Mesothelial cell of epicardium (in vitro differentiated cells): ENCODE data around the gene TASOR. TPM values are rescaled to one million over a fixed set of nuclear protein-coding genes. Genes with fewer than 3 reads are reported as not detected.
A peak's percentile ranks its signal among the peaks of the same experiment; 100 is the strongest.

Experiments
- DNase-seq, 2 experiments: peaks; one replicate each; pipeline ENCODE4 v3.0.0; 2021; ENCODE audit warnings: low spot score in 2 of 2; ENCODE audit not compliant: unreplicated experiment in 2 of 2
- H3K27ac Mint-ChIP-seq: 2 replicates; pipeline ENCODE4 v1.8.0; 2021; ENCODE audit warnings: mixed read lengths
- H3K27me3 Mint-ChIP-seq: 2 replicates; pipeline ENCODE4 v1.8.0; 2021; ENCODE audit warnings: low read depth, mixed read lengths
- H3K36me3 Mint-ChIP-seq: 2 replicates; pipeline ENCODE4 v1.8.0; 2021; ENCODE audit warnings: mixed read lengths
- H3K4me1 Mint-ChIP-seq: 2 replicates; pipeline ENCODE4 v1.8.0; 2021; ENCODE audit warnings: mixed read lengths
- H3K4me3 Mint-ChIP-seq: 2 replicates; pipeline ENCODE4 v1.8.0; 2021; ENCODE audit warnings: mild to moderate bottlenecking, moderate library complexity, mixed read lengths
- H3K9me3 Mint-ChIP-seq: 2 replicates; pipeline ENCODE4 v1.8.0; 2021; ENCODE audit warnings: mixed read lengths
- CTCF ChIP-seq: fragments of 200-600 bp; sonication (generic); IDR thresholded peaks from one replicate; pipeline ENCODE4 v1.5.0; 2021; ENCODE audit warnings: antibody characterized with exemption; ENCODE audit not compliant: unreplicated experiment
- total RNA-seq: library from RNA; stranded (reverse); gene quantifications from 3 replicates; pipeline ENCODE4 v1.2.1, GENCODE V29; 2021

TASOR gene
- total RNA-seq, 1 donor from 2014 or later = 83.9 TPM

- no peak for TF ChIP-seq CTCF
- no peak for DNase-seq
- no peak overlapping the region for H3K4me3 Mint-ChIP-seq
- H3K27ac Mint-ChIP-seq = peak overlapping the region; percentile 58
- H3K27me3 Mint-ChIP-seq = no peaks in the 10 kb centered on the region
- H3K4me1 Mint-ChIP-seq = peaks cover 21% of the 10 kb centered on the region
- peaks cover 50% of the 10 kb centered on the region for H3K36me3 Mint-ChIP-seq
- peaks cover 4% of the 10 kb centered on the region for H3K9me3 Mint-ChIP-seq
Observed at GRCh38 chr3:56654460-56654859, 28.6 kb downstream of the TASOR start.

- Mint-ChIP-seq H3K36me3 (peaks cover 52% of the 10 kb centered on the region), H3K4me1 (no peaks in the 10 kb centered on the region), H3K4me3 (no peak overlapping the region), H3K27ac (no peak overlapping the region), H3K9me3 (no peaks in the 10 kb centered on the region), H3K27me3 (no peaks in the 10 kb centered on the region)
- TF ChIP-seq CTCF = no peak
- DNase-seq = no peak
Observed at GRCh38 chr3:56645407-56645806, 37.7 kb downstream of the TASOR start.

GRCh38 chr3:56633602-56634535, 49.2 kb downstream of the TASOR start:
- TF ChIP-seq CTCF = no peak
- Mint-ChIP-seq H3K36me3 (peaks cover 39% of the 10 kb centered on the region), H3K9me3 (no peaks in the 10 kb centered on the region), H3K4me3 (no peak overlapping the region), H3K27ac (peak overlapping the region; percentile 51), H3K27me3 (no peaks in the 10 kb centered on the region), H3K4me1 (no peaks in the 10 kb centered on the region)
- no peak for DNase-seq

Other genes starting within 250 kb of the TASOR start
- gene ERC2, start 214.8 kb downstream of the TASOR start, total RNA-seq = 14.8 to 16.3 TPM (median 15.6 TPM) in 3 replicates
- 36.0 to 40.8 TPM (median 36.2 TPM) in 3 replicates for gene CCDC66, start 126.1 kb downstream of the TASOR start, total RNA-seq
- gene ARHGEF3, start 118.7 kb upstream of the TASOR start, total RNA-seq = 28.7 to 31.7 TPM (median 29.0 TPM) in 3 replicates